PFSK-1 (cell line): ENCODE results near the gene LGALS7B.

Experiments
- FOXP2 ChIP-seq: optimal IDR thresholded peaks from 2 replicates; pipeline ENCODE3; 2011; ENCODE audit warnings: borderline replicate concordance, control low read depth, inconsistent platforms; ENCODE audit not compliant: insufficient read depth; ENCODE audit errors: extremely low read length, extremely low read depth
- POLR2AphosphoS5 ChIP-seq: IDR thresholded peaks from 2 replicates; pipeline ENCODE4 v1.6.1; 2012; ENCODE audit warnings: low read depth, mild to moderate bottlenecking, control low read depth, low read length, moderate library complexity
- REST ChIP-seq, 2 experiments: IDR thresholded peaks; 2 replicates each; pipeline versions ENCODE4 v1.6.1 to v1.8.0; 2011 to 2012; ENCODE audit warnings: low read depth in 2 of 2, low read length in 2 of 2, control low read depth in 1 of 2, inconsistent platforms in 1 of 2, mild to moderate bottlenecking in 1 of 2, moderate library complexity in 1 of 2; ENCODE audit not compliant: insufficient read depth in 1 of 2
- SIN3A ChIP-seq: IDR thresholded peaks from 2 replicates; pipeline ENCODE4 v1.6.1; 2012; ENCODE audit warnings: mild to moderate bottlenecking, low read length, moderate library complexity, borderline replicate concordance; ENCODE audit not compliant: insufficient read depth
- TAF1 ChIP-seq: IDR thresholded peaks from 2 replicates; pipeline ENCODE4 v1.6.1; 2012; ENCODE audit warnings: low read length, control low read depth, borderline replicate concordance; ENCODE audit not compliant: insufficient read depth

GRCh38 chr19:38788478-38789243 lies at the start of gene LGALS7B:
- TF ChIP-seq POLR2AphosphoS5 (no peak), REST (IDR thresholded peaks at IDR 0.05; ENCODE audit: insufficient read depth in 1 of 2, low read depth in 2 of 2, low read length in 2 of 2) (no peak), SIN3A (no peak), TAF1 (no peak), FOXP2 (no peak)
